Measurements from ENCODE around the gene GTF2H2.
"Not testable (repeated sequence)": the region's sequence is repeated elsewhere in the genome, so short reads cannot be mapped to it uniquely, and the experiment has no call there.

GTF2H2 gene

GRCh38 chr5:71013575-71013974 is 53.9 kb downstream of the GTF2H2 start:
- DNase-seq (ENCODE audit: low read depth in 2 of 3, low spot score in 2 of 3): no peak

GRCh38 chr5:71011194-71011792 is 56.2 kb downstream of the GTF2H2 start:
- no peak for DNase-seq (ENCODE audit: low read depth in 2 of 3, low spot score in 2 of 3)

GRCh38 chr5:71006983-71007382 is 60.5 kb downstream of the GTF2H2 start:
- not testable (repeated sequence) for DNase-seq (ENCODE audit: low read depth in 2 of 3, low spot score in 2 of 3)

All from activated CD8-positive, alpha-beta memory T cell treated with anti-CD3 and anti-CD28 coated beads for 48 hours (primary cell).